ENCODE results near the gene DVL3. TPM values are rescaled to one million over a fixed set of nuclear protein-coding genes. Genes with fewer than 3 reads are reported as not detected.
"Not testable (repeated sequence)": the region's sequence is repeated elsewhere in the genome, so short reads cannot be mapped to it uniquely, and the experiment has no call there.

DVL3 gene
- total RNA-seq, 1 donor from 2014 or later = 39.0 TPM

GRCh38 chr3:184155644-184156521 is 706 bp downstream of the DVL3 start:
- TF ChIP-seq POLR2A (IDR thresholded peaks at IDR 0.05) = no peak
- peak in 1 of 2 donors; percentile 8 for TF ChIP-seq POLR2AphosphoS5 (IDR thresholded peaks at IDR 0.05; ENCODE audit: insufficient read depth in 1 of 2, low read depth in 1 of 2)
- Histone ChIP-seq H3K4me3 (peak overlapping the region; percentile 80 to 91), H3K36me3 (no peaks in the 10 kb centered on the region), H3K27ac (peak overlapping the region; percentile 91), H3K9me3 (no peaks in the 10 kb centered on the region), H3K4me1 (peaks cover 59% of the 10 kb centered on the region), H3K27me3 (no peaks in the 10 kb centered on the region)
- intact Hi-C loops (cut with DNase I) = no loop called here
- no peak for DNase-seq (ENCODE audit: extremely low spot score in 2 of 2)

GRCh38 chr3:184156522-184156955 is 1.4 kb downstream of the DVL3 start:
- Histone ChIP-seq H3K9me3 (no peaks in the 10 kb centered on the region), H3K36me3 (no peaks in the 10 kb centered on the region), H3K4me1 (peaks cover 65% of the 10 kb centered on the region), H3K4me3 (peak overlapping the region; percentile 80 to 91), H3K27me3 (no peaks in the 10 kb centered on the region), H3K27ac (peak overlapping the region; percentile 91)
- no peak for TF ChIP-seq CTCF (IDR thresholded peaks at IDR 0.05)
- TF ChIP-seq POLR2A (IDR thresholded peaks at IDR 0.05) = no peak
- peak in 1 of 2 donors; percentile 61 for TF ChIP-seq POLR2AphosphoS5 (IDR thresholded peaks at IDR 0.05; ENCODE audit: insufficient read depth in 1 of 2, low read depth in 1 of 2)
- no peak for DNase-seq (ENCODE audit: extremely low spot score in 2 of 2)
- intact Hi-C loops (cut with DNase I) = no loop called here

- Histone ChIP-seq H3K36me3 (no peaks in the 10 kb centered on the region), H3K4me3 (peak overlapping the region; percentile 80 to 91), H3K9me3 (no peaks in the 10 kb centered on the region), H3K27me3 (no peaks in the 10 kb centered on the region), H3K27ac (peak overlapping the region; percentile 91), H3K4me1 (peaks cover 72% of the 10 kb centered on the region)
- TF ChIP-seq CTCF (IDR thresholded peaks at IDR 0.05) (no peak), POLR2A (IDR thresholded peaks at IDR 0.05) (no peak), POLR2AphosphoS5 (IDR thresholded peaks at IDR 0.05; ENCODE audit: insufficient read depth in 1 of 2, low read depth in 1 of 2) (no peak)
- intact Hi-C loops (cut with DNase I) = no loop called here
- no peak for DNase-seq (ENCODE audit: extremely low spot score in 2 of 2)
Measured at GRCh38 chr3:184157206-184157605, 2.0 kb downstream of the DVL3 start.

- peaks cover 76% of the 10 kb centered on the region for H3K4me1 ChIP-seq
- no peak for DNase-seq (ENCODE audit: extremely low spot score in 2 of 2)
- no peak overlapping the region for H3K27ac ChIP-seq
- H3K36me3 ChIP-seq = peaks cover 0 to 2% of the 10 kb centered on the region in 2 donors
- no peak overlapping the region for H3K4me3 ChIP-seq
- H3K27me3 ChIP-seq = no peaks in the 10 kb centered on the region
- TF ChIP-seq CTCF (IDR thresholded peaks at IDR 0.05) (no peak), POLR2A (IDR thresholded peaks at IDR 0.05) (no peak), POLR2AphosphoS5 (IDR thresholded peaks at IDR 0.05; ENCODE audit: insufficient read depth in 1 of 2, low read depth in 1 of 2) (no peak)
- no peaks in the 10 kb centered on the region for H3K9me3 ChIP-seq
- intact Hi-C loops (cut with DNase I) = no loop called here
Measured at GRCh38 chr3:184158404-184158803, 3.2 kb downstream of the DVL3 start.

- no peak for TF ChIP-seq POLR2A (IDR thresholded peaks at IDR 0.05)
- no peak for TF ChIP-seq POLR2AphosphoS5 (IDR thresholded peaks at IDR 0.05; ENCODE audit: insufficient read depth in 1 of 2, low read depth in 1 of 2)
- TF ChIP-seq CTCF (IDR thresholded peaks at IDR 0.05) = no peak
- intact Hi-C loops (cut with DNase I) = no loop called here
- H3K4me3 ChIP-seq = no peak overlapping the region
- peaks cover 0 to 22% of the 10 kb centered on the region in 2 donors for H3K36me3 ChIP-seq
- H3K4me1 ChIP-seq = peaks cover 66% of the 10 kb centered on the region
- DNase-seq (ENCODE audit: extremely low spot score in 2 of 2) = no peak
- H3K9me3 ChIP-seq = no peaks in the 10 kb centered on the region
- peak overlapping the region; percentile 57 for H3K27ac ChIP-seq
- no peaks in the 10 kb centered on the region for H3K27me3 ChIP-seq
Measured at GRCh38 chr3:184160456-184160855, 5.3 kb downstream of the DVL3 start.

- H3K27ac ChIP-seq; intact Hi-C loops (cut with DNase I); H3K4me3 ChIP-seq; H3K27me3 ChIP-seq; H3K9me3 ChIP-seq; DNase-seq (ENCODE audit: extremely low spot score in 2 of 2): not testable (repeated sequence)
- Histone ChIP-seq H3K4me1 (peaks cover 52% of the 10 kb centered on the region), H3K36me3 (peaks cover 6 to 43% of the 10 kb centered on the region in 2 donors)
Measured at GRCh38 chr3:184162571-184163070, 7.4 kb downstream of the DVL3 start.
